K562 (cell line): ENCODE results near the gene PPP1R14C. TPM values are rescaled to one million over a fixed set of nuclear protein-coding genes. Genes with fewer than 3 reads are reported as not detected.
A peak's percentile ranks its signal among the peaks of the same experiment; 100 is the strongest.

Experiments
- AFF4 ChIP-seq: sonication (generic); formaldehyde crosslinking; IDR thresholded peaks from 2 replicates; pipeline ENCODE4 v1.8.0; 2023; ENCODE audit warnings: mild to moderate bottlenecking, missing genetic modification reagents
- ARID1B ChIP-seq: fragments of 450-650 bp; IDR thresholded peaks from 2 replicates; pipeline ENCODE4 v1.6.1; 2016; ENCODE audit warnings: antibody characterized with exemption, mild to moderate bottlenecking, inconsistent platforms
- C11orf30 ChIP-seq: fragments of 450-650 bp; IDR thresholded peaks from 2 replicates; pipeline ENCODE4 v1.6.1; 2016; ENCODE audit warnings: low read depth, mild to moderate bottlenecking
- GABPB2 ChIP-seq: fragments of 250-450 bp; sonication (Bioruptor Pico); conservative IDR thresholded peaks from 2 replicates; pipeline ENCODE4 v1.5.1; 2021; ENCODE audit warnings: mild to moderate bottlenecking
- GATAD2A ChIP-seq: fragments of 450-650 bp; IDR thresholded peaks from 2 replicates; pipeline ENCODE4 v1.6.1; 2017
- HDGF ChIP-seq: fragments of 450-650 bp; IDR thresholded peaks from 2 replicates; pipeline ENCODE4 v1.6.1; 2016
- HMBOX1 ChIP-seq: sonication (generic); IDR thresholded peaks from 2 replicates; pipeline ENCODE4 v1.6.1; 2016
- HSF4 ChIP-seq: fragments of 250-450 bp; sonication (Bioruptor Pico); IDR thresholded peaks from 2 replicates; pipeline ENCODE4 v2.1.2; 2022; ENCODE audit warnings: mild to moderate bottlenecking, moderate library complexity, borderline replicate concordance
- MXI1 ChIP-seq: IDR thresholded peaks from 2 replicates; pipeline ENCODE4 v1.6.1; 2011; ENCODE audit warnings: low read depth, mild to moderate bottlenecking, improper control_type of control experiment, low read length
- NCOA2 ChIP-seq, 2 experiments: fragments of 450-650 bp; IDR thresholded peaks; 2 replicates each; pipeline ENCODE4 v1.6.1; 2018; ENCODE audit warnings: mild to moderate bottlenecking in 2 of 2, moderate library complexity in 1 of 2; ENCODE audit not compliant: partially characterized antibody in 2 of 2
- NFE2L1 ChIP-seq: fragments of 450-650 bp; IDR thresholded peaks from 2 replicates; pipeline ENCODE4 v1.6.1; 2016; ENCODE audit warnings: missing genetic modification characterization, low read depth, mild to moderate bottlenecking, missing compliant biosample characterization, moderate library complexity, borderline replicate concordance
- NR2C1 ChIP-seq, 2 experiments: fragments of 450-650 bp; IDR thresholded peaks; 2 replicates each; pipeline ENCODE4 v1.6.1; 2017; ENCODE audit warnings: mild to moderate bottlenecking in 2 of 2, antibody characterized with exemption in 1 of 2, inconsistent platforms in 1 of 2, missing compliant biosample characterization in 1 of 2, missing genetic modification characterization in 1 of 2
- NR2F6 ChIP-seq: fragments of 450-650 bp; formaldehyde crosslinking; IDR thresholded peaks from 2 replicates; pipeline ENCODE4 v1.4.0; 2020; ENCODE audit warnings: mild to moderate bottlenecking
- PBX2 ChIP-seq, 2 experiments: IDR thresholded peaks in 1 of 2; conservative IDR thresholded peaks in 1 of 2; 2 replicates each; pipeline ENCODE4 v1.6.1; 2016; ENCODE audit warnings: low read depth in 2 of 2, mild to moderate bottlenecking in 1 of 2, missing compliant biosample characterization in 1 of 2, missing genetic modification characterization in 1 of 2, moderate library complexity in 1 of 2
- PKNOX1 ChIP-seq: fragments of 450-650 bp; IDR thresholded peaks from 2 replicates; pipeline ENCODE4 v1.6.1; 2016
- RHOXF2B ChIP-seq: fragments of 250-450 bp; sonication (Bioruptor Pico); conservative IDR thresholded peaks from 2 replicates; pipeline ENCODE4 v1.5.1; 2021
- SIX5 ChIP-seq, 2 experiments: IDR thresholded peaks; 2 replicates each; pipeline ENCODE4 v1.6.1; 2011; ENCODE audit warnings: low read length in 2 of 2, borderline replicate concordance in 1 of 2, low read depth in 1 of 2, mild to moderate bottlenecking in 1 of 2, moderate library complexity in 1 of 2; ENCODE audit not compliant: insufficient read depth in 1 of 2
- SMARCA5 ChIP-seq: fragments of 450-650 bp; IDR thresholded peaks from 2 replicates; pipeline ENCODE4 v1.6.1; 2016
- TEAD2 ChIP-seq: fragments of 450-650 bp; IDR thresholded peaks from 2 replicates; pipeline ENCODE4 v1.6.1; 2016; ENCODE audit warnings: missing genetic modification characterization, control low read depth, missing compliant biosample characterization
- ZC3H4 ChIP-seq: sonication (generic); formaldehyde crosslinking; IDR thresholded peaks from 2 replicates; pipeline ENCODE4 v1.9.0; 2021; ENCODE audit warnings: missing genetic modification reagents, borderline replicate concordance
- ZNF766 ChIP-seq: fragments of 200-800 bp; sonication (Bioruptor generic); conservative IDR thresholded peaks from 2 replicates; pipeline ENCODE4 v1.6.1; 2016; ENCODE audit warnings: missing genetic modification characterization, missing compliant biosample characterization
- polyA plus RNA-seq, 8 experiments: library from polyadenylated mRNA; depleted of rRNA in 4 of 8; stranded (reverse) in 5 of 8; unstranded in 3 of 8; fragments of >200 nt; fragmentation: Nextera tagmentation in 2 of 8; fragmentation: Illumina TruSeq in 1 of 8; extraction: Ambion mirVana in 2 of 8; extraction: Trizol in 1 of 8; gene quantifications; 2 replicates each; pipeline versions ENCODE4 v1.2.1 to v1.2.3, GENCODE V29; 2011 to 2014; ENCODE audit warnings: inconsistent platforms in 1 of 8, missing spikeins in 1 of 8
- total RNA-seq, 7 experiments: library from RNA; depleted of rRNA in 6 of 7; stranded (reverse); fragments of >200 nt in 6 of 7; fragmentation: Illumina TruSeq in 2 of 7; extraction: Trizol in 2 of 7; gene quantifications; 2 replicates each; pipeline versions ENCODE4 v1.2.1 to v1.2.3, GENCODE V29; 2011 to 2021; ENCODE audit warnings: low replicate concordance in 1 of 7

PPP1R14C gene
- total and polyA plus RNA-seq, 9 of the 15 experiments (the other 6 are each of a cell fraction or from before 2014, with no cell fraction given): 4.5 to 16.6 (median 11.9) TPM

GRCh38 chr6:150289454-150290071, 146.7 kb downstream of the PPP1R14C start (continued):
- TF ChIP-seq SIX5 (IDR thresholded peaks at IDR 0.05; ENCODE audit: borderline replicate concordance in 1 of 2, insufficient read depth in 1 of 2, low read depth in 1 of 2, low read length in 2 of 2) (no peak), TEAD2 (no peak), ARID1B (no peak), NR2C1 (IDR thresholded peaks at IDR 0.05) (no peak), NR2C1 (tag; IDR thresholded peaks at IDR 0.05) (no peak), SMARCA5 (no peak), RHOXF2B (CRISPR knock-in tag) (no peak), NFE2L1 (tag) (no peak), ZC3H4 (CRISPR knock-in tag) (no peak), ZNF766 (peak; percentile 91), NCOA2 (IDR thresholded peaks at IDR 0.05; ENCODE audit: partially characterized antibody in 2 of 2) (no peak), AFF4 (no peak), GABPB2 (CRISPR knock-in tag) (no peak), NR2F6 (CRISPR knock-in tag) (no peak), PBX2 (CRISPR knock-in tag; IDR thresholded peaks at IDR 0.05; ENCODE audit: low read depth) (no peak), PBX2 (tag; conservative IDR thresholded peaks at IDR 0.05; ENCODE audit: low read depth) (peak; percentile 60), GATAD2A (no peak), C11orf30 (no peak), HDGF (no peak), PKNOX1 (peak; percentile 32; the same call in 1 of the 2 replicates), HSF4 (no peak), HMBOX1 (peak; percentile 97), MXI1 (no peak)
